Measurements from ENCODE around the gene MRM3.
"Not testable (repeated sequence)": the region's sequence is repeated elsewhere in the genome, so short reads cannot be mapped to it uniquely, and the experiment has no call there.

MRM3 gene

DNA sequence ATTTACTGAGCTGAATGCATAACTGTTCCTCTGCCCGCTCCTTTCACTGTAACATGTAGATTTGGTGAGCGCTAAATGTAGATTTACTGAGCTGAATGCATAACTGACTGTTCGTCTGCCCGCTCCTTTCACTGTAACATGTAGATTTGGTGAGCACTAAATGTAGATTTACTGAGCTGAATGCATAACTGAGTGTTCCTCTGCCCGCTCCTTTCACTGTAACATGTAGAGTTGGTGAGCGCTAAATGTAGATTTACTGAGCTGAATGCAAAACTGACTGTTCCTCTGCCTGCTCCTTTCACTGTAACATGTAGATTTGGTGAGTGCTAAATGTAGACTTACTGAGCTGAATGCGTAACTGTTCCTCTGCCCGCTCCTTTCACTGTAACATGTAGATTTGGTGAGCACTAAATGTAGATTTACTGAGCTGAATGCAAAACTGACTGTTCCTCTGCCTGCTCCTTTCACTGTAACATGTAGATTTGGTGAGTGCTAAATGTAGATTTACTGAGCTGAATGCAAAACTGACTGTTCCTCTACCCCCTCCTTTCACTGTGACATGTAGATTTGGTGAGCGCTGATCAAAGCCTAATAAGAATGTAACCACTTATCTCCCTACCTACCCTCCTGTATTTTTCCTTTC, 26.7 kb upstream of the MRM3 start:
- not testable (repeated sequence) for DNase-seq

GRCh38 chr17:756010-756567, 26.1 kb upstream of the MRM3 start:
- not testable (repeated sequence) for DNase-seq

GRCh38 chr17:759964-760363, 22.2 kb upstream of the MRM3 start:
- no peak for DNase-seq

DNA sequence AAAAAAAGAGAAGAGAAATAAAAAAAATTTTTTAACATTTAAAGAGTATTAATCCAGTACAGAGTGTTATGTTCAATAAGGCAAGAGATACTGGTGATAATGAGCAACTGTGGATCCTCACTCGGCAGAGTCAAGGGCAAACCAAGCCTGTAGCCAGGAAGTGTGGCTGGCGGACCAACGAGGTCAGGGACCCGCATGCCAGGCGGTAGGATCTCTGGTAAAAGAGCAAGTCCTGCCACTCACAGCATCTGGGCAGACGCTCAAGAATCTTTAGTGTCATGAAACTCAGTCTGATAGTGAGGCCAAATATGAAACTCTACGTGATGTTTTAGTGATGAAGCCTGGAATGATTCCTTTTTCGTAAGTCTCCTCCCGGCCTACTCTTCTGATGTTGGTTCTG, 21.8 kb upstream of the MRM3 start:
- no peak for DNase-seq

DNA sequence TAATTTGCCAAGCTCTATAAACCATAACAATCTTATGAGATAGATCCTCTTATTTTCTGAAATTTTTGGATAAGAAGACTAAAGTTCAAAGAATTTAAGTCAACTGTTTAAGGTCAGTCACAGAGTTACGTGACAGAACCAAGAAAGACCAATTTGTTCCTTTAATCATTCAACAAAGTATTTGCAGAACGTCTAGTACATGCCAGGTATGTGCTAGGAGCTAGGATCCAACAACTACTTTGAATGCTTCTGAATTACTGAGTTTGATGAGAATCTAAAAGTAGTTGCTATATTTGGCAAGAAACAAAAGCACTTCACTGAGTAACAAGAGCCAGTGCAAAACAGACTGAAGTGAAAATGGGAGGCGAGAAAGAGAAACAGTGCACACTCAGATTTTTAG, 15.1 kb upstream of the MRM3 start:
- DNase-seq, result no peak

- no peak for DNase-seq
Measured at GRCh38 chr17:773016-773415, 9.1 kb upstream of the MRM3 start.

- no peak for DNase-seq
Measured at GRCh38 chr17:773467-774312, 8.5 kb upstream of the MRM3 start.

DNA sequence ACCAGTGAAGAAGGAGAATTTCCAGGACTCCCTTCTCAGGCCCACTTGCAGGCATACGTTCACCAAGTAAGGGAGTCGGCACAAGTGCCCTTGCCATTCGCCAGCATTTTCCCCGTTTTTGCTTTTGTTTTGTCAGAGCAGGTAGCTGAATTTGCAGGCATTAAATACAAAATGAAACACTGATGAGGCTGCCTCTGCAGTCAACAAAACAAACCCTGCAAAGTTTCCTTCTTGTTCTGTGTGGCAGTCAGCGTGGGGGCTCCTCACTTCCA, 7.9 kb upstream of the MRM3 start:
- no peak for DNase-seq

- DNase-seq, result no peak
Measured at GRCh38 chr17:778096-778495, 4.1 kb upstream of the MRM3 start.

- no peak for DNase-seq
Measured at GRCh38 chr17:784143-784542, 2.0 kb downstream of the MRM3 start.

DNA sequence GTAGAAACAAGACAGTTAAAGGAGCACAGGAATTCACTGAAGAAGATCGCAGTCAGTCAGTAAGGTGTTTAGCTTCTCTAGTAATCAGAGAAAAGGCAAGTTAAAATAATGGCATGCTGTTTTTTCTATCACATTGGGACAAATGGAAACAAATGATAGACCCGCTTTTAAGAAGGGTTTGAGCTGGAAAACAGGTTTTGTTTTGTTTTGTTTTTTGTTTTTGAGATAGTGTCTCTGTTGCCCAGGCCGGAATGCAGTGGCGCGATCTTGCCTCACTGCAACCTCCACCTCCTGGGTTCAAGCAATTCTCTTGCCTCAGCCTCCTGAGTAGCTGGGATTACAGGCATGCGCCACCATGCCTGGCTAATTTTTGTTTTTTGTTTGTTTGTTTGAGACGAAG, 3.7 kb downstream of the MRM3 start:
- not testable (repeated sequence) for DNase-seq

DNA sequence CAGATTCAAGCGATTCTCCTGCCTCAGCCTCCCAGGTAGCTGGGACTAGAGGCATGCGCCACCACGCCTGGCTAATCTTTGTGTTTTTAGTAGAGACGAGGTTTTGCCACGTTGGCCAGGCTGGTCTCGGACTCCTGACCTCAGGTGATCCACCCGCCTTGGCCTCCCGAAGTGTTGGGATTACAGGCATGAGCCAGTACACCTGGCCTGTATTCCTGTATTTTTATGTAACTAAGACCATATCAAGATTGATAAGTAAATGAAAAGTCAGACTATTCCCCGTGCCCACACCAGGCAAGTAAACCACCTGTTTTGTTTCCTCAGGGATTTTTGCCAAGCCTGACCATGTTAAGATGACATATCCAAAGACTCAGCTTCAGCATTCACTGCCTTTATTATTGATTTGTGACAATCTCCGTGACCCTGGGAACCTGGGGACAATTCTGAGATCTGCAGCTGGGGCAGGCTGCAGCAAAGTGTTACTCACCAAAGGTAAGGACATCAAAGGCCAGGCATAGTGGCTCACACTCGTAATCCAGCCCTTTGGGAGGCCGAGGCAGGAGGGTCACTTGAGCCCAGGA, 5.6 kb downstream of the MRM3 start:
- no peak for DNase-seq

DNA sequence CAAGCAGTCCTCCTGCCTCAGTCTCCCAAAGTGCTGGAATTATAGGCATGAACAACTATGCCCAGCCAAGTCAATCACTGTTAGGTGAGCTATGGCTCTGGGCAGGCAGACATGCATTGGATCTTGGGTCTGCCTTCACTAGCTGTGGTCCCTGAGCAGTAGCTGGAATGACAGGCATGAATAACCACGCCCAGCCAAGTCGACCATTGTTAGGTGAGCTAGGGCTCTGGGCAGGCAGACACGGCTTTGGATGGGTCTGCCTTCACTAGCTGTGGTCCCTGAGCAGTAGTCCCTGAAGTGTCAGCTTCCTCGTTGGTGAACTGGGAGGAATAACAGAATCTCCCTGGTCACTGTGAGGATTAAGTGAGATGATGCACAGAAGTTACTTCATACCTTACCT, 6.4 kb downstream of the MRM3 start:
- no peak for DNase-seq

- no peak for DNase-seq
Measured at GRCh38 chr17:789160-789840, 7.1 kb downstream of the MRM3 start.

- DNase-seq, result not testable (repeated sequence)
Measured at GRCh38 chr17:789931-790873, 8.0 kb downstream of the MRM3 start.

DNA sequence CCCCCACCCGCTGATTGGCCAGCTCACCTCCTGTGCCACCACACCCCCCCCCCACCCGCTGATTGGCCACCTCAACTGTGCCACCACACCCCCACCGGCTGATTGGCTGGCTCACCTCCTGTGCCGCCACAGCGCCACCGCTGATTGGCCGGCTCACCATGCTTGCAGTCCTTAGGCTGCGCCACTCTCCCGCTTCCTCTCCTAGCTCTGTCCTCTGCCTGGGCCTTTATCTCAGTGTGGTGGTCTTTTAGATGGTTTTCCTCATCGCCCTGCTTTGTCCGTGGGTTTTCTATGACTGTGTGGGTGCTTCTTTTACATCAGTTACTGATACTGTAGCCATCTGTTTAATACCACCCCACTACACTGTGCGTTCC, 8.7 kb downstream of the MRM3 start:
- not testable (repeated sequence) for DNase-seq

DNA sequence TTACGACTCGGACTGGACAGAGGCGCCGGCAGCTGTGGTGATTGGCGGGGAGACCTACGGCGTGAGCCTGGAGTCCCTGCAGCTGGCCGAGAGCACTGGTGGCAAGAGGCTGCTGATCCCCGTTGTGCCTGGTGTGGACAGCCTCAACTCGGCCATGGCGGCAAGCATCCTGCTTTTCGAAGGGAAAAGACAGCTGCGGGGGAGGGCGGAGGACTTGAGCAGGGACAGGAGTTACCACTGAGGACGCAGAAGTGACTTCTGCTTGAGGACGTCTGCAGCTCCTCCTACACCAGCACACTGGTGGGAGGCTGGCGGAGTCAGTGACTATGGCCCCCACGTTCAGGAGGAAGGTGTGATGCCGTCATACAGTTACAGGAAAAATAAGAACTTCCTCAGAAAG, 9.7 kb downstream of the MRM3 start:
- no peak for DNase-seq

GRCh38 chr17:792277-792676, 10.1 kb downstream of the MRM3 start:
- DNase-seq, result no peak

DNA sequence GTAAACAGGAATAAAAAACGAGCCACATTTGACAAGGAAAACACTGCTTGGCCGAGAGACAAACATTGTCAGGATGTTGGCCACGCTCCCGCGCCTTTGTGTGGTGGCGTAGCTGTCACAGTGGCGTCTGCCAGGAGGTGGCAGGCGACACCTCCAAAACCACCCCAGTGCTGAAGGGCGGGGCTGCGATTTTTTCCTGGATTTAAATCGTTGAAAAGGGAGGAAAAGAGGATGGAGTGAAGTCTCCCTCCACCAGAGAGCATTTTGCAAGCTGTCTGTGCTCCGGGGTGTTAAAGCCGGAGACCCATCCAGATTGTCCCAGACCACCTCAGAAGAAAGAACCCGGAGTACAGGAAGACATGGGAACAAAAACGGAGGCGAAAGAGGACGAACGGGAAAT, 12.7 kb downstream of the MRM3 start:
- peak; percentile 3 for DNase-seq

- DNase-seq, result no peak
Measured at GRCh38 chr17:795276-795675, 13.1 kb downstream of the MRM3 start.

- DNase-seq, result no peak
Measured at GRCh38 chr17:795721-796120, 13.6 kb downstream of the MRM3 start.

- DNase-seq, result no peak
Measured at GRCh38 chr17:796609-797008, 14.5 kb downstream of the MRM3 start.
